Ovary (tissue), 9 donors: ENCODE results near the gene GLYATL1. TPM values are rescaled to one million over a fixed set of nuclear protein-coding genes. Genes with fewer than 3 reads are reported as not detected.

Experiments used
- DNase-seq, 5 donors: peaks; one replicate each; pipeline ENCODE4 v3.0.0-alpha.2; 2019 to 2020
- H3K27ac ChIP-seq, 2 donors: fragments of 200-600 bp; one replicate each; pipeline versions ENCODE4 v1.5.1 to v1.8.0; 2019 to 2022
- H3K27me3 ChIP-seq: fragments of 200-600 bp; one replicate; pipeline ENCODE4 v1.8.0; 2022
- H3K36me3 ChIP-seq: fragments of 200-600 bp; sonication (generic); one replicate; pipeline ENCODE4 v1.5.1; 2019
- H3K4me1 ChIP-seq: one replicate; pipeline ENCODE4 v1.8.1; 2013; ENCODE audit warnings: mild to moderate bottlenecking, moderate library complexity; ENCODE audit not compliant: insufficient read depth
- H3K4me3 ChIP-seq: fragments of 200-600 bp; sonication (generic); one replicate; pipeline ENCODE4 v1.5.1; 2017
- H3K9me3 ChIP-seq, 2 donors: fragments of 200-600 bp in 1 of 2; sonication (generic) in 1 of 2; one replicate each; pipeline versions ENCODE4 v1.5.1 to v1.8.1; 2013 to 2019; ENCODE audit warnings: mild to moderate bottlenecking in 1 of 2, moderate library complexity in 1 of 2
- EP300 ChIP-seq: sonication (generic); formaldehyde crosslinking; IDR thresholded peaks from one replicate; pipeline ENCODE4 v1.6.1; 2017; ENCODE audit warnings: antibody characterized with exemption
- POLR2A ChIP-seq: fragments of 450-650 bp; IDR thresholded peaks from one replicate; pipeline ENCODE4 v1.6.1; 2017; ENCODE audit warnings: antibody characterized with exemption, mild to moderate bottlenecking, moderate library complexity
- WGBS, 3 donors: extraction: QIAGEN DNeasy Blood & Tissue Kit in 1 of 3; methylation state at CpG; one replicate each; pipeline versions ENCODE4 v1.1.5 to v1.1.7; 2013 to 2017; 5-methylcytosine and 5-hydroxymethylcytosine counted together
- intact Hi-C, 4 donors: fragments of 100-400 bp; cut with DNase I; formaldehyde crosslinking; loops; one replicate each; pipeline versions ENCODE4 v1.11.0 to v1.15.1; 2022 to 2023
- polyA plus RNA-seq, 2 donors: library from polyadenylated mRNA; stranded (reverse); fragments of 200-250 nt in 1 of 2; fragments of 350-450 nt in 1 of 2; fragmentation: Illumina TruSeq in 1 of 2; extraction: RNeasy Lipid Tissue Mini Kit (QIAGEN cat#74804) in 1 of 2; gene quantifications; one replicate each; pipeline ENCODE4 v1.2.3, GENCODE V29; 2013 to 2014
- total RNA-seq, 7 donors: library from RNA; depleted of rRNA in 2 of 7; stranded (reverse); fragments of >200 nt in 2 of 7; fragmentation: NEBNext Ultra II Directional in 3 of 7; extraction: Animal tissue kit (Norgen Biotek cat#: 25700) in 3 of 7; gene quantifications; one replicate each; pipeline versions ENCODE4 v1.1.0 to v1.2.4, GENCODE V29; 2016 to 2023
- TF ChIP-seq, protein P1 (sequence below), 3 donors: fragments of 450-650 bp in 2 of 3; fragments of 200-600 bp in 1 of 3; IDR thresholded peaks; one replicate each; pipeline versions ENCODE4 v1.5.1 to v1.8.0; 2016 to 2022; ENCODE audit warnings: antibody characterized with exemption in 3 of 3, mild to moderate bottlenecking in 1 of 3
- donor health status: DM: no; HTN: no; CAD: no; lungs with moderate emphysema.
- donor health status: DM: no; HTN: no; CAD: no.
- donor health status: Bipolar disorder and iron deficiency.
- donor health status: DM: yes; HTN: yes; CAD: no.
- donor health status: DM: no; HTN: no; CAD: no.
- donor health status: DM: yes; HTN: yes; CAD: no.

The GLYATL1 gene
- total and polyA plus RNA-seq, 9 donors, result 0.02 to 1.5 (median 0.23) TPM; not detected in 6

DNA sequence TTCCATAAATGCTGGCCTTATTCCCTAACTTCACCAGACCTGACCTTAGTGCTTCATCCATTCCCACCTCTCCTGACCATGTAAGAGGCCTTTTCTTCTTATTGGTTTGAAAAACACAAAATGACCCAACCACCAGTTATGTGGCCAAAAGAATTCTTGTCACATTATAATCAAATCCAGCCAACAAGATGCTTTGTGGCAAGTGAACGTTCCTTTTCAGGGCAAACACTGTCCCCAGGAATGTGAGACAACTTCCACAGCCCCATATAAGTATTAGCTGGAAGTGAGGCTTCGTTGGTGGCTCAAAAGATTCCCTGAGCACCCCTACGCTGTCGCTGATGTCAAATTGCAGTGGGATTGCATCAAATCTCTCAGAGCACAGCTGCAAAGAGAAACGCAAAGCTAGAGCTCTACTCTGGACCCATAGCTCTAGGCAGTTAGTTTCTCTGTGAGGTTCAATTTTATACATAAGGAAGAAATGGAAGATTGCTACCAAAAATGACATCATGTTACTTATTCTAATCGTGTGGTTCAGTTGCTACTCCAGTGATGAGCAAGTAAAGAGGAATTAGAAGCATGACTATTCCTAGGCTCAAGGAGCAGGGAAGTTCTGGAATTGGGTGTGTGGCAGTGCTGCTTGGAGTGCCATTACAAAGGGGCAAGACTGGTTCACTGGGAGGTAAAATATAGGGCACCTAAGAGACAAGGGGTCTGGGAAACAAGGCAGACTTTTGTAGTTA lies 26.1 kb downstream of the GLYATL1 start:
- Histone ChIP-seq H3K4me3 (no peak overlapping the region), H3K36me3 (no peaks in the 10 kb centered on the region), H3K9me3 (no peaks in the 10 kb centered on the region), H3K27me3 (no peaks in the 10 kb centered on the region), H3K27ac (no peak overlapping the region), H3K4me1 (no peaks in the 10 kb centered on the region)
- DNase-seq, result no peak
- TF ChIP-seq POLR2A (no peak), EP300 (no peak)
- TF ChIP-seq, protein P1, sequence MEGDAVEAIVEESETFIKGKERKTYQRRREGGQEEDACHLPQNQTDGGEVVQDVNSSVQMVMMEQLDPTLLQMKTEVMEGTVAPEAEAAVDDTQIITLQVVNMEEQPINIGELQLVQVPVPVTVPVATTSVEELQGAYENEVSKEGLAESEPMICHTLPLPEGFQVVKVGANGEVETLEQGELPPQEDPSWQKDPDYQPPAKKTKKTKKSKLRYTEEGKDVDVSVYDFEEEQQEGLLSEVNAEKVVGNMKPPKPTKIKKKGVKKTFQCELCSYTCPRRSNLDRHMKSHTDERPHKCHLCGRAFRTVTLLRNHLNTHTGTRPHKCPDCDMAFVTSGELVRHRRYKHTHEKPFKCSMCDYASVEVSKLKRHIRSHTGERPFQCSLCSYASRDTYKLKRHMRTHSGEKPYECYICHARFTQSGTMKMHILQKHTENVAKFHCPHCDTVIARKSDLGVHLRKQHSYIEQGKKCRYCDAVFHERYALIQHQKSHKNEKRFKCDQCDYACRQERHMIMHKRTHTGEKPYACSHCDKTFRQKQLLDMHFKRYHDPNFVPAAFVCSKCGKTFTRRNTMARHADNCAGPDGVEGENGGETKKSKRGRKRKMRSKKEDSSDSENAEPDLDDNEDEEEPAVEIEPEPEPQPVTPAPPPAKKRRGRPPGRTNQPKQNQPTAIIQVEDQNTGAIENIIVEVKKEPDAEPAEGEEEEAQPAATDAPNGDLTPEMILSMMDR (IDR thresholded peaks at IDR 0.05), result no peak
- intact Hi-C loops, result no loop called here
- 55 to 75% (median 60%) methylated on average over 6 of the region's 6 CpGs for WGBS, 3 donors

DNA sequence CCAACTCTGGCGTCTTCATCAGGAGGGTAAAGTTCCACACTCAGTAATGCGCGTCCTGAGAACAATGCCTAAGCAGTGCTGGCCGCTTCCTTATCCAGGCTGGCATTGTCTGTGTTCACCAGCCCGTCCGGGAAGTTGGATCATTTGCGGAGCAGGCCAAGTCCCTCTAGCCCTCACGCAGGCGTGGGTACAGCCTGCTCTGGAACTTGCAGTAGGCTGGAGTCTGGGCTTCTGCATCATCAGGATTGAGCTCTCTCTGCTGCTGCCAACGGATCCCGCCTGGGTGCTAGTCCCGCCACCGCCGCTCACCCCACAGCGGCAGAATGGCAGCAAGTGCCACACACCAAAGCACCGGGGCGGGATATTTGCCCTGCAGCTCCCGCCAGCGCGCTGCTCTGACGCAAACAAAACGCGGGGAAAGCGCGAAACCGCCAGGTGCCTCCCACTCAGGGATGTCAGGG lies 29.0 kb downstream of the GLYATL1 start:
- WGBS, 3 donors, result 22 to 41% (median 34%) methylated on average over 25 to 26 of the region's 26 CpGs
- intact Hi-C loops, result no loop called here
- H3K27me3 ChIP-seq, result no peaks in the 10 kb centered on the region
- no peaks in the 10 kb centered on the region for H3K9me3 ChIP-seq
- no peak overlapping the region for H3K27ac ChIP-seq
- H3K4me3 ChIP-seq, result no peak overlapping the region
- no peak for DNase-seq
- TF ChIP-seq, protein P1 (IDR thresholded peaks at IDR 0.05), result no peak
- TF ChIP-seq POLR2A (no peak), EP300 (no peak)
- H3K4me1 ChIP-seq, result no peaks in the 10 kb centered on the region
- H3K36me3 ChIP-seq, result no peaks in the 10 kb centered on the region

DNA sequence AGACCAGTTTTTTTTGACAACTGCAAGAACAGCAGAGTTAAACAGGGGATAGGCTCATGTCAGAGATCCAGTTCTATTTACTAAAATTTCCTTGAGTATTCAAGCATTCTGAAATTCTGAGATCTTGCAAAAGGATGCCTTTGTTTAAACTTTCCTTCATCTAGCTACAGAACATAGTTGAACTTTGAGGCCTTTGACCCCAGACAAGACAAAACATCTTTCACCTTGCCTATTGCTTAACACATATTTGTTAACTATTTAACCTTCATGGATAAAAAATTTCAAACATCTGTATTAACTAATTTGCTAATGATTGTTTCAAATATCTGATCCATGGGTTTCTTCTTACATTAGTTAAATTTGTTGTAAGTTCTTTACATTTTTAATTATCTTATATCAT lies 38.2 kb downstream of the GLYATL1 start:
- intact Hi-C loops, result no loop called here
- Histone ChIP-seq H3K27me3 (no peaks in the 10 kb centered on the region), H3K36me3 (no peaks in the 10 kb centered on the region), H3K4me1 (no peaks in the 10 kb centered on the region), H3K4me3 (no peak overlapping the region), H3K9me3 (no peaks in the 10 kb centered on the region), H3K27ac (no peak overlapping the region)
- DNase-seq, result no peak
- TF ChIP-seq POLR2A (no peak), EP300 (no peak)
- TF ChIP-seq, protein P1 (IDR thresholded peaks at IDR 0.05), result no peak

DNA sequence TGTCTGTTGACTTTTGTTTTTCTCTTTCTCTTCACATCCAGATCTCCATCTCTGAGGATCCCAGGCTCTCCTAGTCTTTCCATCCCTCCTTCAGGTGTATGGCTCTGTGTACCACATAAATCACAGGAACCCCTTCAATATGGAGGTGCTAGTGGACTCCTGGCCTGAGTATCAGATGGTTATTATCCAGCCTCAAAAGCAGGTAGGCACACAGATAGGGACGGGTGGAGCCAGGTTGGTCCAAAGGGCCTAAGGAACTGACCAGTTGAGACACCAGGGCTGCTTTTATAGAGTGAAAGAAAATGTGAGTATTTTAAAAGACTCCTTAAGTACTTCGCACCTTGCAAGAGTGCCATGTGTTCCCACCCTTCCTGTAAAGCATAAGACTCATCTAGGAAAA lies 39.9 kb downstream of the GLYATL1 start:
- H3K4me3 ChIP-seq, result no peak overlapping the region
- intact Hi-C loops, result no loop called here
- no peaks in the 10 kb centered on the region for H3K4me1 ChIP-seq
- WGBS, 3 donors, result 71 to 92% (median 76%) methylated on average over 2 of the region's 2 CpGs
- no peaks in the 10 kb centered on the region for H3K36me3 ChIP-seq
- no peak overlapping the region for H3K27ac ChIP-seq
- no peaks in the 10 kb centered on the region for H3K27me3 ChIP-seq
- TF ChIP-seq POLR2A (no peak), EP300 (no peak)
- TF ChIP-seq, protein P1 (IDR thresholded peaks at IDR 0.05), result no peak
- H3K9me3 ChIP-seq, result no peaks in the 10 kb centered on the region
- no peak for DNase-seq
